NCI-H2196 (cell line): ENCODE data around the gene CYSTM1.
A peak's percentile ranks its signal among the peaks of the same experiment; 100 is the strongest.

Source experiments
- DNase-seq: peaks from one replicate; lab custom pipeline; 2025; ENCODE audit not compliant: unreplicated experiment; lab: John Stamatoyannopoulos, UW

The CYSTM1 gene

DNA sequence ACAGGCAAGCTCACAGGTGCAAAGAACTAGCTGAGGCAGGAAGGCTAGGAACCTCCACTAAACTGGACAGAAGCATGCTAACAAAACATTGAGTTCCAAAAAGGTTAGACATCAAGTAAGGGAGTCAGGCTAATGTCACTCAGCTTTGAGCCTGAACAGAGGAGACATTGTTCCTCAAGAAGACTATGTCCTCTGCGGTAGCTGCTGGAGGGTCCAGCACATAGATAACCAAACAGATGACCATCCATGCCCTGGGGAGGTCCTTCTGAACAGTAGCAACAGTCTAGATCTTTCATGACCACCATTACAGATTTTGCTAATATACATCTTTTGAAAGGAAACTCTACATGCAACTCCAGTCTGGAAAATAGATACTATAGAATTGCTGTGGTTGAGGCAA, 57.7 kb downstream of the CYSTM1 start:
- DNase-seq = no peak

DNA sequence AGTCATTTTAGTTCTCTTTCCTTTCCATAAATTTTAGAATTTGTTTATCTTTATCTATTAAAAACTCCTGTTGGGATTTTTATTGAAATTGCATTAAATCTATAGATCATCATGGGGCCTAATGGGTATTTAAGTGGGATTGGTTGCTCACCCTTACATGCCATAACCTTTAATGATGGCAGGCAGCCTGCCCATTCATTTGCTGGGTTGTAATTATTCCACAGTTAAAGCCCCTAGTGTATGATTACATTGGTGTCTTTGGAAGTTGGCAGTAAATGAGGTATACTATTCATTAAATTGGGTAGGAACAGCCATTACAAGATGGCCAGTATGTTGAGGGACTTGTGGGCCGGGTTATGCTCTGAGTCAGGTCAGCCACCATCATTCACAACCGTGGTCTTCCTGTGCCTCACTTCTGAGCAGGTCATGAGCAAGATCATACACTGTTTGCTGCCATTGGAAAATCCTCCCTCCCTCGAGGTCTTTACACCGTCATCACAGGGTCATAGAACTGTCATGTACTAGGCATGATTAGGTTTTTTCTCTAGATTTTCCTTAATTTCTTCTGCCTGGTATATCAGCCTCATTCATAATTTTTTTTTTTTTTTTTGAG, 59.5 kb downstream of the CYSTM1 start:
- no peak for DNase-seq

DNA sequence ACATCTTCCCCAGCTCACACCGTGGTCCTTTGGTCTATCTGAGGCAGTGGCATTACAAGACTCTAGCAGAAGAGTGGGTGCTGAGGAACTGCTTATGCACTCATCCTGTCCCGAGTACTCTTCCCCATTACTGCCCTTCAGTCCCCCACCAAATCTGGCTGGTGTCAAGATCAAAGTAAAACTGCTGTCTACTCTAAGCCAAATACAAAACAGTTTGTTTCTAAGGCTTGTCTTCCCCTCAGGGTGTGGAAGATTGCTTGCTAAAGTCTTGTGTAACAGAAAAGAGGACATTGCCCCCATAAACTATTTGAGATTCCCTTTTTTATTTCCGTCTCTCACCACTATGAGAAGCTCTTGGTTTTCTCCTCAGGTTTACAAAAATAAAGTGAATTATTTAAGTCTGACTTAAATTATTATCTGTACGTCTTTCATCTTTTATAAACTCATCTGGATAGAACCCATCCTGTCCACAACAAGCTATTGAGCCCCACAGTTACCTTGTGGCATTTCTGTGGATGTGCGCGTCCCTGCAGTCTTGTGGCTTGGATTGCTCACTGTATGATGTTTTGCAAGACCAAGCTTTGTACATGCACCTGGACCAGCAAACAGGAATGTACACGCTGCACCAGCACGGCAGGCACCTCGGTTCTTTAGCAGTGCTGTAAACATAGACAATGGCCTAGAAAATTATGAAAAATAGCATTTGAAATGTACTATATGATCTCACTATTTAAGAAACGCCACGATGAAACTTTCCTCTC, 61.0 kb downstream of the CYSTM1 start:
- DNase-seq = no peak

DNA sequence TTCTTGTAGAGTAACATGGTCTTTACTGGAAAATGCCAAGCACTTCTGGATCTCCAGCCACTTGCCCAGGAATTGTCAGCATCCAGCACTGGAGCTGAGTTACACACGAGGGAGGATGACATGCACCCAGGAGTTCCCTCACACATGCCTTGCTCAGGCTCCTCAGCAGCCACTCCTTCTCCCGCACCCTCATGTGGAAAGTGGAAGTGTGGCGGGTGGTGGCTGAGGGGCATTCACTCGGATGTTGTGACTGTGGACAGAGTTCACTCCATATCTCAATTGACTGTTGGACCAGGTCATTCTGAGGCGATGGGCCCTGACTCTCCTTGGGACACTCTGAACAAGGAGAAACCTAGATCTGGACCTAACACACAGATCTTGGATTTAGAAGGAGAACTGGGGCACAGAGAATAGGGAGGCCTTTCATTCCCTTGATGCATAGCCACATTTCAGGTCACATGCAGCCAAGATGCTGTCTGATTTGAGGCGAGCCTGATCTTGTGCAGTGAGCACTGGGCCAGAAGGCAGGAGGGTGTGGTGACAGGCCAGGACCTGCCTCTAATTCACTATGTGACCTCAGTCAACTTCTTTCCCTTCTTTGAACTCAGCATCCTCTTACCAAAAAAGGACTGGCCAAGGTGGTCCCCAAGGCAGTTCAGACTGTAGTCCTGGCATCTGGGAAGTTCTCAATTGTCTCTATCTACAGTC, 62.1 kb downstream of the CYSTM1 start:
- DNase-seq = no peak

DNA sequence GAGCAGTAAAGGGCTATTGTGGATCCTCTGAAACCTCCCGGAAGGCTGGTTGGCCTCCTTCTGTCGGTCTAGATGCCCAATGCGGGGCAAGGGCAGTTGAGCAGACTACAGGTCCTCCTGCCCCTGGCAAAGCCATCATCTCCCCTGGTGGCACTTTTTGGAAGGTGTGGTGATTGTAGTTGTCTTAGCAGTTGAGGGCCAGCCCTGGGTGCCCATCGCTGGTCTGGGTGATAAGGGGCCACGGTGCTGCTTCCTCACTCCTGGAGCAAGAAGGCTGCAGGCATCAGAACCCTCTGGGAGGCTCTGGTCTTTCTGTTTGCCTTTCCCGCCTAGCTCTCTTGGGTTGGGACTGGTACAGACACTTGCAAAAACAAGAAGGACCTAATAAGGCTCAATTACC, 63.8 kb downstream of the CYSTM1 start:
- DNase-seq = no peak

DNA sequence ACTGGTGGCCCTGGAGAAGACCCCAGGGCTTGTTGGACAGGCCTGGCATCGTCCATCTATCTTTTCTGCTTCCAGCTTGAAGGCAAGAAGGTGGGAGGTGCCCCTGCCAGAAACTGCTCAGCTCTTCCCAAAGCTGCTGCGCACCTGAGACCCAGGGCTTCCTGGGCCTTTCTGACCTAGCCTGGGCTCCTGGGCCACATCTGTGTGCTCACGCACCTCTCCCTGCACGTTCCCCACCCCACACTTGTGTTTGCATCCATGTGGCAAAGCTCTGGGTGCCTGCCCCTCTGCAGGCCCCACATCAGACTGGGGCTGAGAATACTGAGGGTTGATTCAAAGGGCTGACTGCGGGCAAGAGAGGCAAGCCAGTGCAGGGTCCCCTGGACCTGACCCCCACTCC, 64.5 kb downstream of the CYSTM1 start:
- DNase-seq = no peak

DNA sequence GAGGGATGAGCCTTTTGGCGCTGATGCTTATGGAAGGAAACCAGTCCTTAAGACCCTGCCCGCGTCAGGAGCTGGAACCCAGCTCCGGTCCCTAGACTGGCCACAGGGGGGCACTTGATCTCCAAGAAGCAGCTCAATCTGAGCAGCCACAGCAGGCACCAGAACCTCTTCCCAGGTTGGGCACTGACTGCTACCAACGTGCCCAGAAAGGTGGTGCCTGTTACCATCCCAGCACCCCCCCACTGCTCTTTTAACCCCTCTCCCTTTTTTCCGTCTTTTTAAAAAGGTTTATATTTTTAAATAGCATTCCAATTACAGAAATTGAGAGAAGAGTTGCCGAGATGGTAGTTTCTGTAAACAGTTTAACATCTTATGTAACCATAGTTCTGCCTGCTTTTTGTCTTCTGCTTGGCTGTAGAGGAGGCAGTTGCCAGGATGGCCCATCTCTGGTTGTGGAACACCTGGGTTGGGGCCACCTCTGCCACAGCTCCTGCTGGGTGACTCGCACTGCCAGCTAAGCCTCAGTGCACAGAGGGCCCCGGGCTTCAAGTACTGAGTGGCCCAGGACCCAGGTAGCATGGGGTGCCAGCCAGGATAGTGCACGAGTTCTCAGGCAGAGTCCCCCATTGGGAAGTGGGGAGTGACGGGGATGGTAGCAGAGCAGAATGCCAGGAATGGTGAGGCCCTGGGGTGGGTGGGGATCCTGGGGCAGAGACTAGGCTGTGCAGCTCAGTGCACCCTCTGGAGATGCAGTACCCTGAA, 65.1 kb downstream of the CYSTM1 start:
- DNase-seq = peak; percentile 48

DNA sequence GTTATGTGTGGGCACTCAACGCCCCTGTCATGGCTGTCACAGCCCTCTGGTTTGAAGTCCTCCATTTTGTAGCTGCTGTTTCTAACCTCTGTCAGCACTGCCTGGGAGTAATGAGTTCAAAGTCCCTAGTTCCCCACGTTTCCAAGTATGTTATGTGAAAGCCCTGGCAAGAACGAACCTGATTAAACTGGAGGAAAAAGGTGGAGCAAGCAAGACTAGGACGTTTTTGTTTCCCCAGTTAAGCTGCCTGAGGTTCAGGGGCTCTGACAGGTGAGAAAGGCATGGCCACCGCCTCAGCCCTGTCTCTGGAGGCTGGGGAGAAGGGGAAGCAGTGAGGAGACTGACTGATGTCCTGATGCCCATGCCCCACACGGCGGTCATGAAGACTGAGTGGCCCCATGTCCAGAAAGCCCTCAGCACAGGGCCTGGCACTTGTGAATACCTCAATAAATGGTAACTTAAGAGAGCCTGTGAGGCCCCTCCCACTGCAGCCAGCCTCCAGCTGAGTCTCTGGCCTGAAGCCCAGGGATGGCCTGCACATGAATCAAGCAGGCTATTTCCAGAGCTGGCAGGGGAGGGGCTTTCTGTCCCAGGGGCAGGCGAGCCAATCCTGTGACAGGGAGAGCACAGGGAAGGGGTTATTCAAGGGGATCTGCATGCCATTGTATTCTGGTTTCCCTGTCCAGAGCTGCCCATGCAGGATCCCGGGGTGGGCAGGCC, 66.2 kb downstream of the CYSTM1 start:
- DNase-seq = peak; percentile 83

DNA sequence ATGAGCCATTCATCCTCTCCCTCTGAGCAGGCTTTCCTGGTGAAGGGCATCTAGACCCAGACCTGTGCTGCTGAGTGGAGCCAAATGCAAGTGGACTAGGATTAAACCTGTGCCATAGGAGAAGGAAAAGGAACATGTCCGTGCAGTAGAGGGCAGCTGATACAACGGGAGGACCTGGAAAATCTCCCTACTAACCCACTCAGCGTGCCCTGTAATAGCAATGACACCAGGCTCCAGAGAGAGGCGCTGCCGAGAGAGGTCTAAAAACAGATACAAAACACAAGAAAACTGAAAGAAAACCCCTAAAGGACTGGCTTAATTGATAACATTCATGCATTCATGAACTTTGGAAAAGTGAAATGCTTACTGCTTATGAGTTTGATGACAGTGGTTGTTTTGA, 67.1 kb downstream of the CYSTM1 start:
- no peak for DNase-seq

DNA sequence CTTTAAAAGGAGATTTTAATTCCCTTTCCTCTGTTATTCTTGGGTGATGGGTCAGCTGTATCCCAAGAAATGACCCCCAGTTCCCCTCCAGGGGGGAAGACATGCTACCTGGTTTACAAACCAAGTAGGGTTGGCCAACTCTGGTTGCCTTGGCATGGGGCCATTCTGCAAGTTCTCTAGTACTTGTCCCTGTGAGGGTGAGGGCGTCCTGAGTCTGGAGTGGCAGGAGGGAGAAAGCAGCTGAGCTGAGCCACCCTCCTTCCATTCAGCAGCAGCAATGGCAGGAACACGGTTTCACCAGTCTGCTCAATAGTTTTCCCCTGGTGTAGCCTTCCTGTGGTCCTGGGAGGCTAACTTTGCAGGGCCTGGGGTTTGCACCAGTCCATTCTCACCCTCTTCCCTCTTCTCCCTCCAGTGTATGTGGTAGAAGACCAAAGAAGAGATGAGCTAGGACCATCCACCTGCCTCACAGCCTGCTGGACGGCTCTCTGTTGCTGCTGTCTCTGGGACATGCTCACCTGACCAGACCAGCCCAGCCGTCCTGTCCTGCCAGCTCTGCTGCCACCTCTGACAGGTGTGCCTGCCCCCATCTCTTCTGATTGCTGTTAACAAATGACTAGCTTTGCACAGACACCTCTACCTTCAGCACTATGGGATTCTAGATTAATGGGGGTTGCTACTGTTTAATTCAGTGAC, 68.0 kb downstream of the CYSTM1 start:
- peak; percentile 31 for DNase-seq

DNA sequence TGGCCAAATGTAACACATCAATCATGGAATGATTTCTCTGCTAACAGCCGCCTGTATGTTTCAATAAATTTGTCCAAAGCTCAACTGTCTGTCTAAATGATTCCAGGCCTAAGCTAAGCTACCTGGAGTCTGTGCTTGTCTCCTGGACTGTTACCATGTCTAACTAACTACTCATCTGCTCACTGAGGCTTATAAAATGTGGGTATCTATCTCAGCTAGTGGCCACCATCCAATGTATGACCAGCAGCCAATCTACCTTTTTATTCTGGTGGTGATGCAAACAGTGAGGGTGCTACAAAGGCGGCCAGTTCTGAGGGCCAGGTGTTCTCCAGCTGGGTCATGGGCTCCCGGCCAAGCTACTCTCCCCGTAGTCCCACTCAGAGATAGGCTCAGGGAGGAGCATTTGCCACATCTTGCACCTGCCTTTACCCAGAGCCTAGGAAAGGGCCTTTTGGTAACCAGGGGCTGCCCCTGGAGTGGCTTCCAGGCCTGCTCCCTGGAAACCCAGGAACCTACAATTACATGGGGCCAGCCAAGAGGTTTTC, 68.8 kb downstream of the CYSTM1 start:
- peak; percentile 92 for DNase-seq

DNA sequence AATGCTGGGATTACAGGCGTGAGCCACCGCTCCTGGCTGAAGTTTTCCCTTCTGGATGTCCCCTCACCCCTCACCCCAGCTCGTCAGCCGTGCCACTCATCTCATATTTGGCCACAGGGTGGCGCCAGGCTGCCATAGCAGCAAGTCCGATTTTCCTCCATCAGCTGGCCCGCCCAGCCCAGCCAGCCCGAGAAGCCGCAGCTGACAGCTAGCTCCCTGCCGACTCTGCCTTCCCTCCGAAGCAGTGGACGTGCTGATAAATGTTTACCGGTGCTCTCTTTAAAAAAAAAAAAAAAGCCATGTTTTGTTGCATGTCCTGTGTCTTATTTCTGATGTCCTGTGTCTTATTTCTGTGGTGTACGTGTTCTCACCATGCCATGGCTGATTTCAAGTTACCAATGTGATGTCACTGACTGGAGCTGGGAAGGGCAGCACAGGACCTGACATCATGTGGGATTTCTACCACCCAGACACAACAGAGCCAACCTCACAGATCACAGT, 69.6 kb downstream of the CYSTM1 start:
- peak; percentile 89 for DNase-seq

DNA sequence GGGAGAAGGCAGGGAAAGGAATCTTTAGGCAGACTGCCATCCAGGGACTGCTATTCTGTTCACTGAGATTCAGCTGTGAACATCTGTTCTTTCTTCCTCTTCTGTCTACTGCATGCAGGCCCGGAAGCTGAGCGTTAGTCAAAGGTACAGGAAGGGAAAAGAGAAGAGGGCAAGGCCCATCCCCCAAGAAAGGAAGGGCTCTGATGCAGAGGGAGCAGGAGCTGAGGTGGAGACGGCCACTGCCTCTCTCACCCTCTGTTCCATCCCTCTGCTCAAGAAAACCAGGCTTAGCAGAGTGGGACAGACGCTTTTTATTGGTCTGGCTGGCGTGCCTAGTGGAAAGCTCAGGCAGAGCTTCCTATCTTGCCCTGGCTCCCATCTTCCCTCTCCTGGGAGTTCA, 70.4 kb downstream of the CYSTM1 start:
- no peak for DNase-seq

DNA sequence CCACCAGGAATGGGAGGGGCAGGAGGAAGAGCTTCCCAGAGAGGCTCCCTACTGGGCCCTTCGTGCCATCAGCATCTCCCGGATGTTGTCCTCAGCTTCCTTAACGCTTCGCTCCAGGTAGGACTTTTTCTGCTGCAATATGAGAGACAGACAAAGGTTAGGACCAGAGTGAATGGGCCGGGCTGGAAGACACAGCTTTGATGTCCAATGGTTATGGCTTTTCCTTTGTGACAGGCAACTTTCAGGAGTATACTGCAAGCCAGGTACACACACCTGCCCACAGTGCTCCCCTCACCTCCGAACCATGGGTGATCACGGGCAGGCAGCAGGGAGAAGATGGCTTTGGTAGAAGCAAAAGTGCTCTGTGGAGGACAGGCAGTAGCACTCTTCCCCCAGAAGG, 70.9 kb downstream of the CYSTM1 start:
- DNase-seq = no peak

DNA sequence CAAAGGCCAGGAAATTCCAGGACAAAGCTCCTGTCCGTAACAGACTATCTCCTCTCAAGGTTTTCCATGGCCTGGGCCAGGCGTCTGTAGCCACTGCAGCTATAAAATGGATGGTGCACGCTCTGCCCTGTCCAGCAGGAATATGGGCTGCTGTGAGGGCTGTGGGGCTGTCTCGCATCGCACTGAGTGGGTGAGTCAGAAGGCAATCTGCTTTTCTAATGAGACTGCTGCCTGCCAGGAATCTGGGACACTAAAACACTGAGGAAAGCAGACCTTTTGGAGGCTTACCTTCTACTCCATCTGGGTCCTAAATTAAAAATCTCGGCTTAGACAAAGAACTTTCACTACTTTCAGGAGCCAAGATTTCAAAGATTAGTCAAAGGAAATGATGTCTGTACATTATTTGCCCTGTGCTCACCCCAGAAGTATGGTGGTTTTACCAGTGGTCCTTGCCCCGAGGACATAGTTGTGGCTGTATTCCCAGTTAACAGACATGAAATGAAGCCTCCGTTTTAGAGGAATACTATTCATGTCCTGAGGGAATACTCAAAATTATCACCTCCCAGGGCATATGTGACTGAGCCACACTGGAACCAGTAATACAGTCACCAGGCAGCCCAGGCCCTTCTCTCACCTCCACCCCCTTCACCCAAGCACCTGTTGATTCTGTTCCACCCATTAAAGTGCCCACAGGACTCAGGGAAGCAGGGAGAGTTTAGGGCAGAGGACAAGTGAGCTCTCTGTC, 71.6 kb downstream of the CYSTM1 start:
- DNase-seq = no peak

DNA sequence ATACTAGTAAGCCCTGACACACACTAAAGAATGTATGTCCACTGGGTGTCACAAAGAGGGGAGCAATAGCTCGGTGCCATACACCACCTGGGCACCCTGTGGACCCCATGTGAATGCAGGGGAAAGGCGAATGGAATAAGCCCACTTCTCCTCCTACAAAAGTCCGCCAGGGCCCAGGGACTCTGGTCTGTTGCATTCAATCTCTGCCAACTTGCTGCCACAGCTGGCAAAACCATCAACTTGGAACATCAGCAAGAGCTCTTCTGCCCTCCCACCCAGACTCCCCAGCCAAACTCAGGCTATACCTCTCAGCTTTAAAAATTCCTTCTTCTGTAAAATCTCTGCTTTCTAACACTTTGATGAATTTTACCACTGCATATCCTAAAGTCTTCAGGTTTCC, 73.4 kb downstream of the CYSTM1 start:
- DNase-seq = no peak

DNA sequence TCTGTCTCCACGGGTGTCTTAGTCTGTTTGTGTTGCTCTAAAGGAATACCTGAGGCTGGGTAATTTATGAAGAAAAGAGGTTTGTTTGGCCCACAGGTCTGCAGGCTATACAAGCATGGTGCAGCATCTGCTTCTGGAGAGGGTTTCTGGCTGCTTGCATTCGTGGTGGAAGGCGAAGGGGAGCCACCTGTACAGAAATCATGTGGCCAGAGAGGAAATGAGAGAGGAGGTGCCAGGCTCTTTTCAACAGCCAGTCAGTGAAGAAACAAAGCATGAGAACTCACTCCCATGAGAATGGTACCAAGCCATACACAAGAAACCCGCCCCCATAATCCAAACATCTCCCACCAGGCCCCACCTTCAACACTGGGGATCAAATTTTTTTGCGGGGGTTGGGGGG, 74.5 kb downstream of the CYSTM1 start:
- no peak for DNase-seq

DNA sequence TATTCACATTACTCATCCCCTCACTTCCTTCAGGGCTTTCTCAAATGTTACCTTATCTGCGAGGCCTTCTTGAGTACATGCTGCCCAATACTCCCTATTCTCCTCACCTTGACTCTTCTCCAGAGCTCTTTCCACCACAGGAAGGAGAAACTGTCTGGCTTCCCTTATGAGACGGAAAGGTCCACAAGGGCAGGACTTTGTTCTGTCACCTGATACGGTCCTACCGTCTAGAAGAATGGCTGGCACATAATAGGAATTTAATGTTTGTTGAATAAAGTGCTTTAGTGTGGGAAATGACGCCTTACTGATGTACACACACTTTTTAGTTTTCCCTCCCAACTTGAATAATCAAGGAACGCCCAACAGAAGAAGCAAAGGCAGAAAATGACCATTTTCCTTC, 75.4 kb downstream of the CYSTM1 start:
- DNase-seq = no peak

DNA sequence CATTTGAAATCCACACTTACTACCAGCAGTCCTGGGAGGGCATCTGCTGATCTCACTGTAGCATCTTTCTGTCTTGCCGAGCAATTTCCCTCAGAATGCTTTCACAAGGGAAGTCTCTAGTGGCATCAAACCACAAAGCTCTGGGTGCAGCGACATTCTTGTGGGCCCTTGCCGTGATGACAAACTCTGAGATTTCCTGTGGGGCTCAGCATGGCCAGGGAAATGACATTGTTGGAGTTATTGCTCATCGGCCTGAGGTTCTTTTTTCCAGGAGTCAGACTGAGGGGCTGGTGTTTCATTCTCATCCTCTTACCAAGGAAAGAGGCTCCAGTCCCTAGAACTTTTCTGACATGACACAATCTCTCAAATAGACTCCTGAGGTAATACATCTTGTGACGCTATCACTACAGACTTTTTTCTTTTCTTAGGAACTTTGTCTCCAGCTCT, 76.6 kb downstream of the CYSTM1 start:
- DNase-seq = no peak
